ENCODE results near the gene VIPR1. TPM values are rescaled to one million over a fixed set of nuclear protein-coding genes. Genes with fewer than 3 reads are reported as not detected.

The VIPR1 gene
- total RNA-seq, 4 donors from 2014 or later = 3.6 to 94.6 (median 14.3) TPM

DNA sequence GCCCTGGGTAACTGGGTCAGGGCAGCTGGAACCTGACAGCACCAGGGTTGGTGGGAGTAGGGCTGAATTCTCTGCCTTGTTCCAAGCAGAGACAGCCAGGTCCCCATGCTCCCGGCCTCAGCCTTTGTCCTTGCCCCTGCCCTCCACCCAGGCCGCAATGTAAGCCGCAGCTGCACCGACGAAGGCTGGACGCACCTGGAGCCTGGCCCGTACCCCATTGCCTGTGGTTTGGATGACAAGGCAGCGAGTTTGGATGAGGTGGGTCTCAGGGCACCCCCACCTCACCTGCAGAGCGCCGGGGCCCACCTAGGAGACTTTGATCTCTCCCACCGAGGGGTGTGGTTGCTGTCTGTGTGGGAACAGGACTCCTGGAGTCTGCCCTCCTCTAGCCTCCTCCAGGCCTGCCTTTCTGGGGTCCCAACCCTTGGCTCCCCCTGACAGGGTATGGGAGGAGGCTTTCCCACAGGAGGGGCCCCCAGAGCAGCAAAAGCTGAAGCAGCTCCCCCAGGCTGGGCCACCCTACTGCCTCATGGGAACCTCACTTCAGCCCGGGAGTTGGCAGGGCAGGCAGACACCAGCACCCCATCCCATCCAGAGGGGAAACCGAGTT, 23.4 kb downstream of the VIPR1 start:
- TF ChIP-seq, protein P1, sequence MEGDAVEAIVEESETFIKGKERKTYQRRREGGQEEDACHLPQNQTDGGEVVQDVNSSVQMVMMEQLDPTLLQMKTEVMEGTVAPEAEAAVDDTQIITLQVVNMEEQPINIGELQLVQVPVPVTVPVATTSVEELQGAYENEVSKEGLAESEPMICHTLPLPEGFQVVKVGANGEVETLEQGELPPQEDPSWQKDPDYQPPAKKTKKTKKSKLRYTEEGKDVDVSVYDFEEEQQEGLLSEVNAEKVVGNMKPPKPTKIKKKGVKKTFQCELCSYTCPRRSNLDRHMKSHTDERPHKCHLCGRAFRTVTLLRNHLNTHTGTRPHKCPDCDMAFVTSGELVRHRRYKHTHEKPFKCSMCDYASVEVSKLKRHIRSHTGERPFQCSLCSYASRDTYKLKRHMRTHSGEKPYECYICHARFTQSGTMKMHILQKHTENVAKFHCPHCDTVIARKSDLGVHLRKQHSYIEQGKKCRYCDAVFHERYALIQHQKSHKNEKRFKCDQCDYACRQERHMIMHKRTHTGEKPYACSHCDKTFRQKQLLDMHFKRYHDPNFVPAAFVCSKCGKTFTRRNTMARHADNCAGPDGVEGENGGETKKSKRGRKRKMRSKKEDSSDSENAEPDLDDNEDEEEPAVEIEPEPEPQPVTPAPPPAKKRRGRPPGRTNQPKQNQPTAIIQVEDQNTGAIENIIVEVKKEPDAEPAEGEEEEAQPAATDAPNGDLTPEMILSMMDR (IDR thresholded peaks at IDR 0.05; ENCODE audit: low read depth) = no peak

DNA sequence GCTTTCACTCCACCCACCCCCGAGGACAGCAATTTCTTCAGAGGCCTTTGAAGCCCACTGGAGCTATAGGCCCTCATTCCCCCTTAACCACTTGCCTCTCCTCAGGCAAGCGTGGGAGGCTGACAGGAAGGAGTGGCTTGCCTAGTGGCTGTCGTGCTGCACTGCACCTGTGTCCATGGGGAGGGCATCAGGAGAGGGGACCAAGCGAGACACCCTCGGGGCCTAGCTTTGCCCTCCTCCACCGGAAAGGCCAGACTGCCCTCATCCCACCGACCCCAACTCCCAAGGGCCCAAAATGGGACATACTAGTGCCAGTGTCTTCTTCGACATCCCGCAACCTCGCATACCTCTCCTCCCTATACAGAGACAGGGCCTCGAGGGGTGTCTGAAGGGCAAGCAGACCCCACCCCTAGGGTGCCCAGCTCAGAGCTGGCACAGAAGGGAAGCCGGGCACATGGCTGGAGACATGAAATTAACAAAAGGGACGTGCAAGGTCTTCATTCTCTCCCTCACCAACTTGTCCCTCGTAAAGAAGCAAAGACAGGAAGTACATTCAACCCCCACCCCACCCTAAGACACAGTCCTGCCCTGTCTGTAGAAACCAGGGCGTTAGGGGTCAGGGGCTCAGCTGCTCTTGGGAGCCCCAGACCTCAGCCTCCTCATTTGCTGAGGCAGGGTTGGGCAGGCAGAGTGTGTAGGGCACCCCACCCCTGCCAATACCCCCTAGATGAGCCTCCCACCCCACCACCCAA, 24.3 kb downstream of the VIPR1 start:
- TF ChIP-seq, protein P1 (IDR thresholded peaks at IDR 0.05; ENCODE audit: low read depth) = no peak

DNA sequence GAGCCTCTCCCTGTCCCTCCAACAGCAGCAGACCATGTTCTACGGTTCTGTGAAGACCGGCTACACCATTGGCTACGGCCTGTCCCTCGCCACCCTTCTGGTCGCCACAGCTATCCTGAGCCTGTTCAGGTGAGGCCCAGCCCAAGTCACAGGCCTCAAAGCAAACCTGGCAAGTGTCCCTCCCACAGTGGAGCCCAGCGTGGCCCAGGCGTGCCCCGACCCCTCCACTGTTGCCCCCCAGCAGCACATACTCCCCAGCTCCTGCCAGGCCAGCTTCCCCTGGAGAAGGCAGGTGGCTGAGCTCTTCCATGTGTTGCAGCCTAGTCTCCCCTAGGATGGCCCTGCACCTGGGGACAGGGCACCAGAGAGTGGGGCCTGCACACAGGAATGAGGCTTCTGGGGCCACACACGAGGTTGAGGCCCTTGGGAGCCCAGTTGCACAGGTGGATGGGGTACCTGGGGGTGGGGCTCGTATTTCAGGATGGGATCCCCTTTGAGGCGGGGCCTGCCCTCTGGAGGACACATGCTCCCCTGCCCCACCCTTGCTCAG, 25.0 kb downstream of the VIPR1 start:
- TF ChIP-seq, protein P1 (IDR thresholded peaks at IDR 0.05; ENCODE audit: low read depth) = no peak

DNA sequence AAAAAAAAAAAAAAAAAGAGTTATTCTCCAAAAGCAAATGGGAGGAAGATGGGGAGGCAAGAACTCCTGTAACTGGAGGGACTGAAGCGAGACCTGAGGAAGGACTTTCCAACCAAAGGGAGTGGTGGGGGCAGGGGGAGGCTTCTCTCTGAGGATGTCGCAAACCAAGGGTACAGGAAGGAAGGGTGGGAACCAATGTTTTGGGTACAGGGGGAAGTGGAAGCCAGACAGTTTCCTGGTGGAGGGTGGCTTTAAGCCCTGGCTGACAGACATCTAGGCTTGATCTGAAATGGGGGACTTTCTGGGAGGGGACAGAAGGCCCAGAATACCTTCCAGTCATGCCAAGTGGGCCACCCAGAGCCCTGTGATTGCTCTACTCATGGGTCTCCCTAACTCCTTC, 27.0 kb downstream of the VIPR1 start:
- TF ChIP-seq, protein P1 (IDR thresholded peaks at IDR 0.05; ENCODE audit: low read depth) = no peak

DNA sequence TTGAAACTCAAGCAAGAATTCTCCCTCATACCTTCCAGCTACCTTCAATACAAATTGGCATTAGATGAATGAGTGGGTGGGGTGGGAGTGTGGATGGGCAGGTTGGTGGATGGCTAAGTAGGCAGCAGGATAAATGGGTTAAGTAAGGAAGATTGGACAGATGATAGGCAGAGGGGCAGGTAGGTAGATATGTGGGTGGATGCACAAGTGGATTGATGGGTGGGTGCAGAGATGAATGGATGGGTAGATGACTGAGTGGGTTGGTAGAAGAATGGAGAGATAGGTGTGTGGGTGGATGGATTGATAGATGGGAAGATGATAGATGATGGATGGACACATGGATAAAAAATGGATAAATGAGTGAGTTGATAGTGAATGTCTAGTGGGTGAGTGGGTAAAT, 27.6 kb downstream of the VIPR1 start:
- TF ChIP-seq, protein P1 (IDR thresholded peaks at IDR 0.05; ENCODE audit: low read depth) = no peak

DNA sequence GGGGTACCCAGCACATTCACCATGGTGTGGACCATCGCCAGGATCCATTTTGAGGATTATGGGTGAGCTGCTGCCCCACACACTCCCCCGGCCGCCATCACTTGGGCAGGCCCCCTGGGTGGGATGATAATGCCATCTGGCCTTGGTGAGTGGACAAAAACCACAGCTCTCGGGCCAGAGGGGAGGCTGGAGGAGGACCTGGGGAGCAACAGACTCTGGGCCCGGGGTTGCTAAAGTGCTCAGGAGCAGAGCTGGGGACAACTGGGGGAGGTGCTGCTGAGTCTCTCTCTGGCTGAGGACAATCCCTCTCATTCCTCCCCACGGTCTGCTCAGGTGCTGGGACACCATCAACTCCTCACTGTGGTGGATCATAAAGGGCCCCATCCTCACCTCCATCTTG, 29.0 kb downstream of the VIPR1 start:
- TF ChIP-seq, protein P1 (IDR thresholded peaks at IDR 0.05; ENCODE audit: low read depth) = no peak

DNA sequence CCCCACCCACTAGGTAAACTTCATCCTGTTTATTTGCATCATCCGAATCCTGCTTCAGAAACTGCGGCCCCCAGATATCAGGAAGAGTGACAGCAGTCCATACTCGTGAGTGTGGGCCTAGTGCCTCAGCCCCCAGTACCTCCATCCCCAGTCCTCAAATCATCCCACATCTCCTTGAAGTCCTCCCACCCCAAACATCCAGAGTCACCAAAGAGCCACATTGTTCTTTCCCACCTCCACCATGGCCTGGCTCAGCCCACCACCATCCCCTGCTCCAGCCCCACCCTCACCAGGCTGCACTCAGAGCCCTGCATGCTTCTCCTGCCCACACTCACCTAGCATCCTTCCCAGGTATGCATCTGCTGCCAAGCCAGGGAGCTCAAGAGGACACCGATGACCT, 29.8 kb downstream of the VIPR1 start:
- TF ChIP-seq, protein P1 (IDR thresholded peaks at IDR 0.05; ENCODE audit: low read depth) = no peak
